HG03432 (cell line): ENCODE data around the gene SLC30A9.
A peak's percentile ranks its signal among the peaks of the same experiment; 100 is the strongest.

Experiments
- ATAC-seq: cut with Tn5 transposase; IDR thresholded peaks from one replicate; pipeline ENCODE4 v1.9.1; 2021; ENCODE audit warnings: mild to moderate bottlenecking, moderate library complexity; ENCODE audit not compliant: unreplicated experiment

Gene SLC30A9

DNA sequence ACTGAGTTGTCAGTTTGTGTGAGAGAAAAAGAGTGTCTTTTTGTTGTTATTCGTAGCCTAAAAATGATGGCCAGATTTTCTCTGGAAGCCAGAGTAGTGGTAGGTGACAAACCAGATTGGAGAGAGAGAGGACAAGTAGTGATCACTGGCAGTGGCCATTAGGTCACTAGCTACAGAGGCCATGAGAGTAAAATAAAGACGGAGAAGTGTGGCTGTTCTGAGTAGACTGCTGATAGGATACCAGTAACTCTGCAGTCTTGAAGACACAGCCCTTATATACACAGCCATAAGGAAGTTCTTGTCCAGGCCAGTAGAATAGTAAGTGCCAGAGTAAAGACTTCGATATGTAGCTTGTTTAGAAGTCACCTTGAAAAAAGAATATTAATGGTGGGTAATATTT, 7.7 kb downstream of the SLC30A9 start:
- no peak for ATAC-seq

DNA sequence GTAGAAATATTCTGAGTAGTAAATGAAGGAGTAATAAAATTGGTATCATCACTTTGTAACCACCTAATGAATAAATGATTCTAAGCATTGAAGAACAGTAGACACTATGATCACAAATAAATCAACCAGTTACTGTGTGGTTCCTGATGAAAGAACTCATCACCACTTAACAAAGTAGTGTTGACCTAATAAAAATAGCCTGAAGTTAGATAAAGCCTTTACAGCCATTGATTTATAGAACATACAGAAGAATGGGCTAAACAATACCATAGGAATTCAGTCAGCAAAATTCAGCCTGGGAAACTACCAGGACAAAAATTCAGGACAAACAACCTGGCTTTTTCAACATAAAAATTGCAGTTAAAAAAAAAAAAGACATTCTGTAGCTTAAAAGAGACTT, 9.0 kb downstream of the SLC30A9 start:
- no peak for ATAC-seq

DNA sequence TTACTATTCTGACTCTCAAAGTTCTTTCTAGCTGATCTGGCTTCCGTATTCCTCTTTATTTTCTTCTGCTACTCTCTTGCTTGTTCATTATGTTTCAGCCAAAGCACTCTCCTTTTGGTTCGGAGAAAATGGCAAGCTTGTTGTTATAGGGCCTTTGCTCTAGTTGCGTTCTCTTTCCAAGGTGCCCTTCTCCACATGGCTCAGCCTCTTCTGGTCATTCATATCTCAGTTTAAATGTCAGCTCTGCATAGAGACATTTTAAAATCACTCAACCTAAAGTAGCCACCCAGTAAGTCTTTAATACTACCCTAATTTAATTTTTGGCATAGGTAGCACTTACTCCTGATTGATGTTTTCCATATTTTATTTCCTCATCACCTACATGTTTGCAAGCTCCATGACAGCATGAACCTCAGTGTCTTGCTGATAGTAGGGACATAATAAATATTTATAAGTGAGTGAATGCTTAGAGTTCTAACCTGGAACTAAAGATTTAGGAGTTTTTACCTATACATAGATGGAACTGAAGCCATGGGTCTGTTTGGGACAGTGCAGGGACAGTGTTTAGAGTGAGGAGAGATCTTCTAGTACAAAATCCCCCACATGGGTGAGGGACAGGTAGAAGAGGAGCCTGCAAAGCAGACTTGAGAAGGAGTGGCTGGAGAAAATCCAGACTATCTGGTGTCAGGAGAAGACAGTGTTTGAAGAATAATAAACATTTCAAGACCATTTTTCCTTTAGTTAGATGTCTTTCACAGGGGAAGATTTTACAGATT, 17.9 kb downstream of the SLC30A9 start:
- no peak for ATAC-seq

DNA sequence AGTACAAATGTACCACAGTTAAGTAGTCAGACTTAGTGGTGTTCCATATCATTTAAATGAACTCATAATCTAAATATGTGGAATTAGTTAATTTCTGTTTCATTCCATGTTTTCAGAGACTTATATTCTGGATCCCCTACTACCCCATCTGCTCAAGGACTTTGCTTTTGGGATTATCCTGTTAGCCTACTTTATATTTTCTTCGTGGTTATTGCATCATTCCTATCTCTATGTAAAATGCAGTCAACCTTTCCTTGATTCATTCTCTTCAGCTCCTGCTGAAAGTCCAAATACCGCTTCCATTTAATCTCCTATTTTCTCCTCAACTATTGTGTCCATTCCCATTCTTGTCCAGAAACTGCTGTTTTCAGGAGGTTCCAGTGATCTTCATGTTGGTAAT, 25.1 kb downstream of the SLC30A9 start:
- ATAC-seq, result no peak

DNA sequence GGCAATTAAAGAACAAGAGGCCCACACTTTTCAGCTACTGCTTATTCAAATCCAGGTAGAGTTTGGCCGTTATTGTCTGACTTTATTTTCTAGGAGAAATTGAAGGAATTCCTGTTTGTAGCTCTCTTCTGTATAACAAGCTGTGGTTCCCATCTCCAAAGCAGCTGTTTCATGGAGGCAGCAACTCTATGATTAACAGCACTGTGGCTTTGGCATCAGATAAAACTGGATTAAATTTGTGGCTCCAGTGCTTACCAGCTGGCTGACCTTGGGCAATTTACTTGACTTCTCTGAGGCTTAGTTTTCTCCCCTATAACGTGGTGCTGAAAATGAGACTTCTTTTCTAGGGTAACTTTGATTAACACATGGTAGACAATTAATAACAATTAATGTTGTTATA, 28.1 kb downstream of the SLC30A9 start:
- no peak for ATAC-seq

DNA sequence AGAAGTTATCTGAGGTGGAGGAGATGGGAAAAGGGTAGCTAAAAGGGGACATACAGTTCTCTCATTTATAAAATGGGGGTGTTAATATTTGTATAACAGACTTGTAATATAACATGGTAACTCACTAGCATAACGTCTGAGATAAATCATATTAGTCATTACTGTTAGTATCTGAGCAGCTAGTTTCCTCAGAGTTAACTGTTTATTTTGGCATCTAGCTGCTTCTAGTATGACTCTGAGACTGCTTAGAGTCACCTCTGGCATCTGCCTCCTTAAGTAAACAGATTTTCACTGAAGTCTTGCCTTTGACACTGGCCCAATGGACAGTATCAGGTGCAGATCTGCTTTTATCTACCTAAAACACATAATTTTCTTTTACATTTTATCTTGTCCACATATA, 58.1 kb downstream of the SLC30A9 start:
- no peak for ATAC-seq

DNA sequence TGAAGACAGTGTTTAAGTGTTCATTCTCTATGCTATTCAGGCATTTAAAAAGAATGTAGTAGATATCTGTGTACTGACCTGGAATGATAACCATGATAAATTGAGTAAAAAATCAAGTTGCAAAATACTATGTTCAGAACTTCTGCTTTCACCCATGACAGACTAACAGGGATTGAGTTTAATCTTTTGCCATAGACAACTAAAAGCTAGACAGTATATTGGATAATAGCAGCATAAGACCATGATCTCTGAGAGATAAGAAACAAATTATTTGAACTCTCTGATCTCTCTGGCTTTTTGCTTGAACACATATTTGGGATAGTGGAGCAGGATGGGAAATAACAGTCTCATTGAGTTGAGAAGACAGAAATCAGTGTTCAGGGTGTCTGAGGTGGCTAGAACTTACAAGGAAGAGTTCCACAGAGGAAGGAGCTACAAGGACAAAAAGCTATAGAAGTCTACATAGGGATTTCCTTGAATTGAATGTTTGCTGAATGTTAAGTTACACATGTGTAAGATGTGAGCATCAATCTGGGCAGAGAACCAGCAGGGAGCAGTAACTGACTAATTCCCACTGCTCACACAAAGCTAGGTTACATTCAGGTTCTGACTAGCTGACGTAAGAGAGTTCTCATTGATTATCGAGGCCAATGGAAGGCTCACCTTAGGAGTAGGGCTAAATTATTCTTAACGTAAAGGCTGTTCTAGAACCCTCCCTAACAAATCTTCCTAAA, 60.4 kb downstream of the SLC30A9 start:
- ATAC-seq, result no peak

DNA sequence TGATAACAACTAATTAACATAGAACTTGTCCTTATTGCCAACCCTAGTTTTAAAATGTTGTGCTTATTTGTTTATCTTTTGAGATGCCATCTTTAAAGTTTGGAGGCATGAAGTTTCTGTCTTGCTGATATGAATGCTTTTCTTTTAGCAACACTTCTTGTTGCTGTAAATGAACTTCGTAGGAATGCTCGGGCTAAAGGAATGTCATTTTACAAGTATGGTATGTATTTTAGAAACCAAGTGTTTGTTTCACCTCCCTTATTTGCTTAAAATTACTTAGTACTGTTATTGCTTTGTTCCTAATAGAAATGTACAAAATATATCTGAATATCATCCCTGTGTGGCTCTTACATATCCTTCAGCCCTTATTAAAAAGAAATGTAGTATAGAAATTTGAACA, 76.1 kb downstream of the SLC30A9 start:
- ATAC-seq, result no peak

DNA sequence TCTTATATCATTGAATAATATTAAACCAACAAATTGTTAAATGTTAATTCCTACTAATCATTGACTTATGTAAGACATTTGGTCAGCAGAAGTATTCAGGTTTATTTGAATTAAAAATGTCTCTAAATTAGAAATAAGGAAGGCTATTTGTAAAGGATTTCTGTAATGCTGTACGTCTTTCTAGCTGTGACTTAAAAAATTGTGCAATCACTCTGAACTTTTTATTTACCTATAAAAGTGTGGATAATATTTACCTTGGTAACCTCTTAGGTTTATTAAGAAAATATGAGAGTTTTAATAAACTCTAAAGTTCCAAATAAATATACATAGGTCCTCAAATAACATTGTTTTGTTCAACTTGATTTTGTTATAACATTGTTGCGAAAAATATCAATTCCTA, 76.9 kb downstream of the SLC30A9 start:
- ATAC-seq, result no peak

DNA sequence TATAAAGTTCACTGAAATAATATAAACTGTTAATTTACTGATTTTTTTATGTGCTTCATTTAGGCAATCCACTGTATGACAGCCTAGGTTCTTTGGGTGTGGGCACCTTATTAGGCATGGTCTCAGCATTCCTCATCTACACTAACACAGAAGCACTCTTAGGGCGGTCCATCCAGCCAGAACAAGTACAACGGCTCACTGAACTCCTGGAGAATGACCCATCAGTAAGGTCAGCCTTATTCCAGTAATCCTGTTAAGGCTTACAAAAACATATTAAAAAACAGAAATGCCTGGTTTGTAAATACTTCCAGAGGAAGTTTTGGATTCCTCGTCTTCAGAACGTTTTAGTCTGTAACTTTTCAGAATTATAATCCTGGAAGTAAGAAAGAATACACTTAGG, 80.1 kb downstream of the SLC30A9 start:
- no peak for ATAC-seq

DNA sequence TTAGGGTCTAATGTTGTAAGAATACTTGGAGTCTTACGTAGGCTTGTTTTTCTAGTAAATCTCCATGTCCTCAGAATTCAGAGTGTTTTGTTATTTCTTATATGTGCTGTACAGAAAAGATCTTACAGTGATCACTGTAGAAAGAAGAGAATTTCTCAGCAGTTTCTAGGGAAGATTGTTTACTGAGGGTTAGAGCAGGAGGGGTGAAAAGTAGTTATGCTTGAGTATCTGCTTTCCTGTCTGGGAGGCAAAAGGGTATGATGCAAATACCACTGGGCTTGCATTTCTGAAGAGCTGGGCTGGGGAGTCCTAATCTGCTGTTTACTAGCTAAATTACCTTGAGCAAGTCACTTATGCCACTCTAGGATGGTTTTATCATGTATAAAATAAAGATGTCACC, 84.0 kb downstream of the SLC30A9 start:
- ATAC-seq, result no peak

DNA sequence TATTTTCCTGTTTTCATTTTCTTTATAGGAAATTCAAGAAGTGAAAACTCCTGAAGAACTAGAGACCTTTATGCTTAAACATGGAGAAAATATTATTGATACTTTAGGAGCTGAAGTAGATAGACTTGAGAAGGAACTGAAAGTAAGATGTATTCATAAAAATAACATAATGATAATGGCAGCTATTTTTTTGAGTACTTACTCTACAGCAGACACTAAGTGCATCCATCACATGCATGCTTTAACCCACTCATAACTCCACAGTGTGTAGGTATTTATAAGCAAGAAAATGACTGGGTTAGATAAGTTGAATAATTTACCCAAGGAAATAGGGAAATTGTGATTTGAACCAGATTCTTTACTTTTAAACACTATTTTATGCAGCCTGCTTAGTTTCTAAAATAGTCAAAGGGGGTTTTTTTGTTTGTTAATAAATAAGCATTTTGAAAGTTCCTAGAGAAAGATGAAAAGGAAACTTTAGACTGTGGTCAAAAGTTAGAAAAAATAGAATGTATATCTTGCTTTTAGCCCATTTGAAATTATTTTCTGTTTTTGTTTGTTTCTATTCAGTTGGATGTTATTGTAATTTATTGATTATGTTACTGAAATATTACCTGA, 88.0 kb downstream of the SLC30A9 start:
- ATAC-seq, result peak; percentile 91

DNA sequence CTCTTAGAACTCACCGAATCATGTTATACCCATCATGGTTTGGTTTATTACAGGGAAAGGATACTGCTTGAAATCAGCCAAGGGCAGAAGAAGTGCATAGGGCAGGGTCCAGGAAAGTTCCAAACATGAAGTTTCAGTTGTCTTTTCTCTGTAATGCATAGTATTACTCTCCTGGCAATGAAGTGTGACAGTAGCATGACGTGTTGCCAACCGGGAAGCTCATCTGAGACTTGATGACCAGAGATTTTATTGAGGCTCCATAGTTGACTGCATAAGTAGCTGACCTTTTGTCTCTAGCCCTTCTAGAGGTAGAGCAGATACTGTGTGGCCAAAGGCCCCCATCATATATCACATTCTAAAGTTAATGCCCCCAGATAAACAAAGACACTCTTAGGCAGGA, 90.0 kb downstream of the SLC30A9 start:
- peak; percentile 57 for ATAC-seq

DNA sequence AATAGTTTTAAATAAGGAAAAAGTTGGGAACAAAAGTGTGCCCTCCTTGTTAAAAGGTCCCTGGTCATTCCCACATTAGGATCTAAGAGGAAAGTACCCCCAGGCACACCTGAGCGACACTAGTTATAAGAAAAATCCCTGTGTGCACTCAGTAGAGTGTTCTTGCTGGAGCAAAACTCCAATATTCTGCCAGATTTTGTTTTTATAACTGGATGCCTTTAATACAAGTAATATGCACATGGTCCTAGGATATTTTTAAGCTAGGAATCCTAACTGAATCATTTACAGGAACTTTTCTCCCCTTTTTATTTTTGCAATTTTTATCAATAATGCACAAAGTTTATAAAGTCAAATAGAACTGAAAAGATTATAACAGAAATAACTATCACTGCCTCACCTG, 93.5 kb downstream of the SLC30A9 start:
- no peak for ATAC-seq

DNA sequence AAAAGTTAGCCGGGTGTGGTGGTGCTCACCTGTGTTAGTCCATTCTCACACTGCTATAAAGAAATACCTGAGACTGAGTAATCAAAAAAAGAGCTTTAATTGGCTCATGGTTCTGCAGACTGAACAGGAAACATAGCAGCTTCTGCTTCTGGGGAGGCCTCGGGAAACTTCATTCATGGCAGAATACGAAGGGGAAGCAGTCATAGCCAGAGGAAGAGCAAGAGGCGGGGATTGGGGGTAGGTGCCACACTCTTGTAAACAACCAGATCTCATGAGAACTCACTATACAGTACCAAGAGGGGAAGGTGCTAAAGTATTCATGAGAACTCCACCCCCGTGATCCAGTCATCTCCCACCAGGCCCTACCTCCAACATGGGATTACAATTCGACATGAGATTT, 98.1 kb downstream of the SLC30A9 start:
- no peak for ATAC-seq

DNA sequence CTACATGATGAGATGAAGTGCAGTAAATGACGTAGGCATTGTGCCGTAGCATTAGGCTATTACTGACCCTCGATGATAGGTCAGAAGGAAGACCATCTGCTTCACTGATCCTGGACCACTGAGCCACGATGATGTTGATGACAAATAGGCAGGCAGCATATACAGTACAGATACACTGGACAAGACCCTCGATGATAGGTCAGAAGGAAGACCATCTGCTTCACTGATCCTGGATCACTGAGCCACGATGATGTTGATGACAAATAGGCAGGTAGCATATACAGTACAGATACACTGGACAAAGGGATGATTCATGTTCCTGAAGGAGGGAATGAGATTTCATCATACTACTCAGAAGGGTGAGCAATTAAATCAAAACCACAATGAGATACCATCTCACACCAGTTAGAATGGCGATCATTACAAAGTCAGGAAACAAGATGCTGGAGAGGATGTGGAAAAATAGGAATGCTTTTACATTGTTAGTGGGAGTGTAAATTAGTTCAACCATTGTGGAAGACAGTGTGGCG, 111.2 kb downstream of the SLC30A9 start:
- no peak for ATAC-seq

DNA sequence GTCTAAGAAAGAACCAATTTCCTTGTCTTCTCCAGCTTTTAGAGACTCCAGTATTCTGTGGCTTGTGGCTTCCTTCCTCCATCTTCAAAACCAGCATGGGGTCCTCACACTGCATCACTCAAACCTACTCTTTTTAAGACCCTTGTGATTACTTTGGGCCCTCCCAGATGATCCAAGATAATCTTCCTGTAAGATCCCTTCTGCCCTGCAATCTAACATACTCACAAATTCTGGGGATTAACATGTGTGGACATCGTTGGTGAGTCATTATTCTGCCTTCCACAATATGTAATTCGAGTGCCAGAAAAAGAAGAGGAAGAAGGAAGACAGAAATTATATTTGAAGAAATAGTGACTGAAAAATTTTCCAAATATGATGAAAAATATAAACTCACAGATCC, 114.2 kb downstream of the SLC30A9 start:
- no peak for ATAC-seq

DNA sequence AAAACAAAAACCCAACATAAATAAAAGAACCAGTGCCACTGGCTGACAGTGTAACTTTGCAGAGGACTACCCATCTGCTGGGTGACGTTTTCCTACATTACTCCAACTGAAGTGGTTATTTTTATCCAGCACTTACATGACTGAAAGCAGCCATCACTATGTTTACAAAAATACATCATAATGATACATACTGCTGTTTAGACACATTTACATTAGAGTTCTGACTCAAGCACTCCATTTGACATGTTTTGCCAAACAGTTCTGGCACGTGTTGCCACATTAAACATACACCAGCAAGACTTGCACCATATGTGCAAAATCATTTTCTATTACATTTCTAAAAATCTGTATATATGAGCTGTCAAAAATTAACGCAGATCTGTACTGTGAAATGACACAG, 122.5 kb downstream of the SLC30A9 start:
- no peak for ATAC-seq

DNA sequence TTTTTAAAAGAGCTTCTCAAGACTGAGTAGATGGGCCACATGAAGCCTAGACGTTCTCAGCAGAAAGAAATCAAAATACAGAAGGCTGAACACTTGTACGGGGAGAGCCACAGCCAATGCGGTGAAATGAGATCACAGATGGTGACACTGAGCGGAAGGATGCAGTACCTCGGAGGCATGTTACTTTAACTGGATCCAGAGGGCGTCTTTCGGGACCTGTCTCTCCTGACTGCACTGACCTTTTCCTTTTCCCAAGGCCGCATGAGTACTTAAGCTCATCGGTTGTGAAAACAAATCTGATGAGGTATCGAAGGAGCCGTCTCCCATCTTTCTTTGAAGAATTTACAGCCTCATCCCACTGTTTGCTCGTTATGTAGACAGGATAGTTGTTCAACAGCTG, 129.6 kb downstream of the SLC30A9 start:
- ATAC-seq, result no peak

DNA sequence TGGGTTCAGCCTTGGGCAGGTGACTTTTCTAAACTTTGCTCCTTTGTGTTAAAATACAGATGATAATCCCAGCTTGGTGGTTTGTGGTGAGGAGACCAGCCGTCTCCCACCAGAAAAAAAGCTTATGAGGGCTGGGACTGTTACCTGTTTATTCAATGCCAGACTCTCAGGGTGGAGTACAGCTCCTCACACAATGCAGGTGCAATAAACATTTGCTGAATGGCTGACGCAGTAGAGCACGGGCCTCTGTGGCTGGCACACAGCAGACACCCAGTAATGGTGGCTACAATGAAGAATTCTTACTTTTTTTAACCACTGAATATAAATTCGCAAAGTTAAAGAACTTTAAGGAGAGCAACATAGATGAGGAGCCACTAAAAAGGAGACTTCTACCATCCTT, 131.9 kb downstream of the SLC30A9 start:
- ATAC-seq, result no peak

DNA sequence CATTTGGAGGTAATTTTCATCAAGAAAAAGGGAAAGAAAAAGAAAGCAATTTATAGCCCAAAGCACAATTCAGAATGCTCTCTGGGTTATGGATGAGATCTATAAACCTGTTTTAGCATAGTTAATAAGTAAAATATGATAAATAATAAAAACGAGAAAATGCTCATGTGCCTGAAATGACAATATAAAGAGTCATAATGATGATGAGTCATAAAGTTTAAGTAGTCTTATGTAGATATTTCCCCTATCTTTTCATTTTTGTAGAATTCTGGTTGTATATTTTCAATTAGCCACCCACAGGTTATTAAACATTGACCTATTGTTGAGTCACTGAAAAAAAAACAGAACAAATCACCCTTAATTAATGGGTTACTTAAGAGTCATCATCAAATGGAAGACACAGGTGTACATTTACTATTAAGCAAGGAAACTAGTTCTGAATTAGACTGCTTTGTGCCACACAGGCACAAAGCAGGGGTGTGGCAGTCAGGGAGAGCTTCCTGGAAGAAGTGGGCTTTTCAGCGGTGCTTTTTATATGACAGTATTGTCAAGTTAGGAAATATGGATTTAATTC, 132.8 kb downstream of the SLC30A9 start:
- no peak for ATAC-seq

DNA sequence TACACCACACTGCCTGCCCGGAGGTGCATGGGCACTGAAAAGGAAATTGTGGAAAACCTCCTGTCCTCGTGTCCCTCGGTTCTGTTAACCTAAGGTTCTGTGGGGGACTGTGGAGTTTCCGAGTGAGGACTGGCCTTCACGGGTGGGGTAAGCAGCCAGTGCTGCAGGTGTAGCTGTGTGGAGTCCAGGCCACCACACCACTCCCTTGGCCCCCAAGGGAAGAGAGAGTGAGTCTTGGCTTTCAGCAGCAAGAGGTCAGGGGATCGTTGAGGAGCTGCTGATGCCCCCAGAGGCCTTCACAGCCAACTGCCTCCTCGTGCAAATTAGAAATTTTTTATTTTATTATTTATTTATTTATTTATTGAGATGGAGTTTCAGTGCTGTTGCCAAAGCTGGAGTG, 141.8 kb downstream of the SLC30A9 start:
- no peak for ATAC-seq
